Neural crest cell (in vitro differentiated cells): ENCODE measurements around the gene SLC47A2. TPM values are rescaled to one million over a fixed set of nuclear protein-coding genes. Genes with fewer than 3 reads are reported as not detected.

Experiments used
- DNase-seq: peaks from one replicate; pipeline ENCODE4 v3.0.0; 2021; ENCODE audit warnings: low read depth, mixed read lengths, low spot score
- H3K27ac Mint-ChIP-seq: one replicate; pipeline ENCODE4 v1.8.0; 2021; ENCODE audit warnings: mild to moderate bottlenecking, mixed read lengths; ENCODE audit not compliant: unreplicated experiment
- H3K27me3 Mint-ChIP-seq: 2 replicates; pipeline ENCODE4 v1.8.0; 2021; ENCODE audit warnings: low read depth, mild to moderate bottlenecking, mixed read lengths
- H3K36me3 Mint-ChIP-seq: 2 replicates; pipeline ENCODE4 v1.8.0; 2021; ENCODE audit warnings: low read depth, mild to moderate bottlenecking, mixed read lengths
- H3K4me1 Mint-ChIP-seq: 2 replicates; pipeline ENCODE4 v1.8.0; 2021; ENCODE audit warnings: mixed read lengths
- H3K4me3 Mint-ChIP-seq: one replicate; pipeline ENCODE4 v1.8.0; 2021; ENCODE audit warnings: mild to moderate bottlenecking, mixed read lengths
- H3K9me3 Mint-ChIP-seq: 2 replicates; pipeline ENCODE4 v1.8.0; 2021; ENCODE audit warnings: mixed read lengths
- CTCF ChIP-seq: fragments of 200-600 bp; sonication (generic); conservative IDR thresholded peaks from 2 replicates; pipeline ENCODE4 v1.5.0; 2021; ENCODE audit warnings: antibody characterized with exemption, mild to moderate bottlenecking
- total RNA-seq: library from RNA; stranded (reverse); gene quantifications from 2 replicates; pipeline ENCODE4 v1.2.1, GENCODE V29; 2021

The SLC47A2 gene
- total RNA-seq, 1 donor from 2014 or later: not detected

- H3K27ac Mint-ChIP-seq: no peak overlapping the region
These were observed 55.3 kb downstream of the SLC47A2 start for GRCh38 chr17:19661121-19661520.

GRCh38 chr17:19660219-19660870, 56.0 kb downstream of the SLC47A2 start:
- DNase-seq: no peak
- Mint-ChIP-seq H3K36me3 (peaks cover 39% of the 10 kb centered on the region), H3K9me3 (no peaks in the 10 kb centered on the region), H3K27ac (no peak overlapping the region), H3K4me1 (no peaks in the 10 kb centered on the region), H3K4me3 (no peak overlapping the region), H3K27me3 (no peaks in the 10 kb centered on the region)
- TF ChIP-seq CTCF: no peak

More at GRCh38 chr17:19661121-19661520, 55.3 kb downstream of the SLC47A2 start:
- Mint-ChIP-seq H3K36me3 (peaks cover 36% of the 10 kb centered on the region), H3K27me3 (no peaks in the 10 kb centered on the region), H3K4me3 (no peak overlapping the region), H3K4me1 (no peaks in the 10 kb centered on the region), H3K9me3 (no peaks in the 10 kb centered on the region)
- no peak for TF ChIP-seq CTCF
- DNase-seq: no peak

- peaks cover 43% of the 10 kb centered on the region for H3K36me3 Mint-ChIP-seq
- H3K4me3 Mint-ChIP-seq: no peak overlapping the region
- no peak for DNase-seq
- no peaks in the 10 kb centered on the region for H3K27me3 Mint-ChIP-seq
- no peak for TF ChIP-seq CTCF
- H3K4me1 Mint-ChIP-seq: no peaks in the 10 kb centered on the region
- H3K27ac Mint-ChIP-seq: no peak overlapping the region
- H3K9me3 Mint-ChIP-seq: no peaks in the 10 kb centered on the region
These were observed 56.8 kb downstream of the SLC47A2 start for GRCh38 chr17:19659366-19660177.

GRCh38 chr17:19656851-19657581, 59.4 kb downstream of the SLC47A2 start:
- TF ChIP-seq CTCF: no peak
- Mint-ChIP-seq H3K4me3 (no peak overlapping the region), H3K27ac (no peak overlapping the region), H3K36me3 (peaks cover 44% of the 10 kb centered on the region), H3K4me1 (no peaks in the 10 kb centered on the region), H3K9me3 (no peaks in the 10 kb centered on the region), H3K27me3 (no peaks in the 10 kb centered on the region)
- no peak for DNase-seq

GRCh38 chr17:19656336-19656735, 60.0 kb downstream of the SLC47A2 start:
- no peaks in the 10 kb centered on the region for H3K9me3 Mint-ChIP-seq

More at GRCh38 chr17:19656336-19656735, 60.0 kb downstream of the SLC47A2 start:
- Mint-ChIP-seq H3K27me3 (no peaks in the 10 kb centered on the region), H3K27ac (no peak overlapping the region), H3K4me1 (no peaks in the 10 kb centered on the region), H3K4me3 (no peak overlapping the region), H3K36me3 (peaks cover 44% of the 10 kb centered on the region)
- no peak for TF ChIP-seq CTCF
- DNase-seq: no peak
